Tibial nerve (tissue), 4 donors: ENCODE results near the gene VMAC. TPM values are rescaled to one million over a fixed set of nuclear protein-coding genes. Genes with fewer than 3 reads are reported as not detected.

Experiments used
- DNase-seq, 2 donors: peaks; one replicate each; pipeline ENCODE4 v3.0.0-alpha.2; 2019; ENCODE audit warnings: low spot score in 2 of 2
- H3K27ac ChIP-seq, 4 donors: fragments of 200-600 bp; sonication (generic) in 3 of 4; one replicate each; pipeline ENCODE4 v1.5.1; 2017 to 2019; ENCODE audit warnings: mild to moderate bottlenecking in 1 of 4
- H3K27me3 ChIP-seq, 2 donors: fragments of 200-600 bp; sonication (generic) in 1 of 2; one replicate each; pipeline versions ENCODE4 v1.5.1 to v1.6.0; 2017 to 2019
- H3K36me3 ChIP-seq, 3 donors: fragments of 200-600 bp; sonication (generic); one replicate each; pipeline ENCODE4 v1.5.1; 2018 to 2019
- H3K4me1 ChIP-seq, 4 donors: fragments of 200-600 bp; sonication (generic) in 3 of 4; one replicate each; pipeline ENCODE4 v1.5.1; 2017 to 2019
- H3K4me3 ChIP-seq, 4 donors: fragments of 200-600 bp; sonication (generic) in 3 of 4; one replicate each; pipeline ENCODE4 v1.5.1; 2017 to 2019; ENCODE audit warnings: mild to moderate bottlenecking in 1 of 4, moderate library complexity in 1 of 4
- H3K9me3 ChIP-seq, 4 donors: fragments of 200-600 bp; sonication (generic) in 3 of 4; one replicate each; pipeline ENCODE4 v1.5.1; 2017 to 2019
- EP300 ChIP-seq, 2 donors: sonication (generic); formaldehyde crosslinking; IDR thresholded peaks; one replicate each; pipeline ENCODE4 v1.6.1; 2017; ENCODE audit warnings: antibody characterized with exemption in 2 of 2, mild to moderate bottlenecking in 1 of 2
- POLR2A ChIP-seq, 2 donors: fragments of 450-650 bp; IDR thresholded peaks; one replicate each; pipeline ENCODE4 v1.6.1; 2017; ENCODE audit warnings: antibody characterized with exemption in 2 of 2, mild to moderate bottlenecking in 2 of 2, moderate library complexity in 2 of 2
- WGBS, 2 donors: methylation state at CpG; one replicate each; pipeline ENCODE4 v1.1.5; 2018; 5-methylcytosine and 5-hydroxymethylcytosine counted together
- total RNA-seq, 4 donors: library from RNA; depleted of rRNA; stranded (reverse); fragments of >200 nt; gene quantifications; one replicate each; pipeline ENCODE4 v1.1.0, GENCODE V29; 2016
- TF ChIP-seq, protein P1 (sequence below), 5 experiments: fragments of 200-600 bp in 3 of 5; fragments of 450-650 bp in 2 of 5; sonication (generic) in 3 of 5; IDR thresholded peaks; one replicate each; pipeline ENCODE4 v1.5.1; 2016 to 2019; ENCODE audit warnings: antibody characterized with exemption in 5 of 5, mild to moderate bottlenecking in 3 of 5, moderate library complexity in 2 of 5

The VMAC gene
- total RNA-seq, 4 donors from 2014 or later = 8.3 to 16.7 (median 13.9) TPM

DNA sequence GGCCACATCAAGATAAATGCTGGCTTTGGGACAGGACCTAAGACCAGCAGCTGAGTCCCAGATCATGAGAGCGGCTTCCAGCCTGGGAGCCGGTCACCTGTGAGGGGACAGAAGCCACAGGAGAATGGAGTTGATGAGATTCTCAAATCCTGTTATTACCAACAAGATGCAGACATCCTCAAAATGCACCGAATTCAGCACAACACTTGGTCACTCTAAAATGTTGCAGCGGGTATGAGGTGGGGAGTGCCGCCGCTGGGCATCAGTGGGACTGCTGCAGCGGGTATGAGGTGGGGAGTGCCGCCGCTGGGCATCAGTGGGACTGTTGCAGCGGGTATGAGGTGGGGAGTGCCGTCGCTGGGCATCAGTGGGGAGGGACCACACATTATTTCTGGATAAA lies 52.1 kb downstream of the VMAC start:
- DNase-seq = no peak
- Histone ChIP-seq H3K9me3 (no peaks in the 10 kb centered on the region), H3K4me3 (no peak overlapping the region), H3K4me1 (peaks cover 7 to 97% (median 70%) of the 10 kb centered on the region in 4 donors), H3K27me3 (no peaks in the 10 kb centered on the region), H3K36me3 (no peaks in the 10 kb centered on the region), H3K27ac (peak overlapping the region in 1 of 4 donors; percentile 86)
- WGBS, 2 donors = 87 to 88% methylated on average over 12 of the region's 12 CpGs
- TF ChIP-seq, protein P1, sequence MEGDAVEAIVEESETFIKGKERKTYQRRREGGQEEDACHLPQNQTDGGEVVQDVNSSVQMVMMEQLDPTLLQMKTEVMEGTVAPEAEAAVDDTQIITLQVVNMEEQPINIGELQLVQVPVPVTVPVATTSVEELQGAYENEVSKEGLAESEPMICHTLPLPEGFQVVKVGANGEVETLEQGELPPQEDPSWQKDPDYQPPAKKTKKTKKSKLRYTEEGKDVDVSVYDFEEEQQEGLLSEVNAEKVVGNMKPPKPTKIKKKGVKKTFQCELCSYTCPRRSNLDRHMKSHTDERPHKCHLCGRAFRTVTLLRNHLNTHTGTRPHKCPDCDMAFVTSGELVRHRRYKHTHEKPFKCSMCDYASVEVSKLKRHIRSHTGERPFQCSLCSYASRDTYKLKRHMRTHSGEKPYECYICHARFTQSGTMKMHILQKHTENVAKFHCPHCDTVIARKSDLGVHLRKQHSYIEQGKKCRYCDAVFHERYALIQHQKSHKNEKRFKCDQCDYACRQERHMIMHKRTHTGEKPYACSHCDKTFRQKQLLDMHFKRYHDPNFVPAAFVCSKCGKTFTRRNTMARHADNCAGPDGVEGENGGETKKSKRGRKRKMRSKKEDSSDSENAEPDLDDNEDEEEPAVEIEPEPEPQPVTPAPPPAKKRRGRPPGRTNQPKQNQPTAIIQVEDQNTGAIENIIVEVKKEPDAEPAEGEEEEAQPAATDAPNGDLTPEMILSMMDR (IDR thresholded peaks at IDR 0.05) = no peak
- no peak for TF ChIP-seq POLR2A (IDR thresholded peaks at IDR 0.05)
- no peak for TF ChIP-seq EP300 (IDR thresholded peaks at IDR 0.05)

DNA sequence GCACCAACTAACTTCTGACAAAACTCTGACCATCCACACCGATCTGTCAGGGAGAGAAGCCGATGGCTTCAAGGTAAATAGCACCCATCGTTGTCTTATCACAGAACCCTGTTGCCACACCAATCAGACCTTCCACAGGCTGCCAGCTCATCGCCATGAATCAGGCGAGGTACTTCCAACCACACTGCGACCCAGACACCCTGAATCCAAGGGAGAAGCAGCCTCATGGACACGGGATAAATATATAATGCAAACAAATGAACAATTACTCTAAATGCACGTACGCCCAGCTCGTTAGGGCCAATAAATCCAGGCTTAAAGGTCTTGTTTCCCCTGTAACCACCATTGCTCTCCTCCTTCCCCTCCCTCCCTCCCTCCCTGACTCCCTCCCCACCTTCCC lies 52.5 kb downstream of the VMAC start:
- Histone ChIP-seq H3K9me3 (no peaks in the 10 kb centered on the region), H3K27ac (peak overlapping the region in 3 of 4 donors; percentile 35 to 86 (median 63)), H3K36me3 (no peaks in the 10 kb centered on the region), H3K4me1 (peaks cover 7 to 97% (median 70%) of the 10 kb centered on the region in 4 donors), H3K27me3 (no peaks in the 10 kb centered on the region), H3K4me3 (no peak overlapping the region)
- no peak for DNase-seq
- no peak for TF ChIP-seq POLR2A (IDR thresholded peaks at IDR 0.05)
- TF ChIP-seq, protein P1 (IDR thresholded peaks at IDR 0.05) = no peak
- no peak for TF ChIP-seq EP300 (IDR thresholded peaks at IDR 0.05)
- WGBS, 2 donors = 83 to 89% methylated on average over 9 to 10 of the region's 10 CpGs

DNA sequence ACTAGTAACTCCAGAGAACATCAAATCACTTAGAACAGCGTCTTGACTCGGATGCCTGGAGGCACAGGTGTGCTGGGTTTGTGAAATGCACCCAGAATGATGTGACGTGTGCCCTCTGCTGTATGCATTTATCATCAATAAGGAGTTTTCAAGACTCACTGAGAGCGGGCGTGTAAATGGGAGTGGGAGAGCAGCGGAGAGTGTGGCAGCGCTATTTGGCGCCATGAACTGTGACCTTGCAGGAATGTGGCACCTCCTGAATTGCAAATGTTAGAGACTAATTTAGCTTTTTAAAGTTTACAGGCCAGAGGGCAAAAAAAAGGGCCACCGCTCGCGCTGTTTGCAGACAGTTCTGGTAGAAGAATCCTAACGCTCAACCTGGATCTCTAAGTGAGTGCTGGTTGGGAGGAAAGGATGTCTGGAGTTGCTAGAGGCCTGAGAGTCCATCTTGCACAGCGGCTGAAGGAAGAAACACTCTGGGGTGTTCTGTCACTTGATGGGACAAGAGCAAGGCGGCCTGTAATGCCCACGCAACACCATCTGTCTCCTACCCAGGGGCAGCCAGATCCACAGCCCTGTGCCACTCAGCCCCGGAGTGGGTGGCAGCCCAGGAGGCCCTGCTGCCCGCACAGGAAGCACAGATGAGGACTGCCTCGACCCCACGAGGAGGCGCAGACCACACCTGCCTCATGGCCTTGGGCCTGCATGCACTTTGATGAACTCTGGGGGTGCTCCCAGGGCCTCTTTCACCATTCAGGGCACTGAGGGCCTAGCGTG lies 53.6 kb downstream of the VMAC start:
- Histone ChIP-seq H3K4me1 (peaks cover 7 to 97% (median 67%) of the 10 kb centered on the region in 4 donors), H3K36me3 (no peaks in the 10 kb centered on the region), H3K9me3 (no peaks in the 10 kb centered on the region), H3K27ac (peak overlapping the region; percentile 14 to 86 (median 59)), H3K4me3 (no peak overlapping the region), H3K27me3 (no peaks in the 10 kb centered on the region)
- WGBS, 2 donors = 75 to 76% methylated on average over 19 to 20 of the region's 21 CpGs
- TF ChIP-seq EP300 (IDR thresholded peaks at IDR 0.05) = no peak
- TF ChIP-seq, protein P1 (IDR thresholded peaks at IDR 0.05) = no peak
- TF ChIP-seq POLR2A (IDR thresholded peaks at IDR 0.05) = no peak
- no peak for DNase-seq

DNA sequence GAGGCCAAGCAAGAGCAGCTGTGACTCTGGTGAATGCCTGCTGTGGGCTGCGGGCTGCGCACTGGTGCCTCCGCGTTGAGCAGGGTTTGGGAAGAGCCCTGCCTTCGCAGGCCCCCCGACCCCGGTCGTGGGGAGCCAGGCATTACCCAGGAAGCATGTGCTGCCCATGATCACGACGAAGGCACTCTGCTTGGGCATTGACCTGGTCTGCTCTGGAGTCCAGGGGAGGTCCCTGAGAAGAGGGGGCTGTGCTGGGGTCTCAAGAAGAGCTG lies 54.1 kb downstream of the VMAC start:
- TF ChIP-seq POLR2A (IDR thresholded peaks at IDR 0.05) (no peak), EP300 (IDR thresholded peaks at IDR 0.05) (no peak)
- TF ChIP-seq, protein P1 (IDR thresholded peaks at IDR 0.05) = no peak
- H3K4me3 ChIP-seq = no peak overlapping the region
- WGBS, 2 donors = 84 to 87% methylated on average over 9 to 10 of the region's 10 CpGs
- H3K36me3 ChIP-seq = no peaks in the 10 kb centered on the region
- no peak for DNase-seq
- peak overlapping the region; percentile 14 to 86 (median 59) for H3K27ac ChIP-seq
- no peaks in the 10 kb centered on the region for H3K9me3 ChIP-seq
- H3K27me3 ChIP-seq = no peaks in the 10 kb centered on the region
- peaks cover 7 to 97% (median 62%) of the 10 kb centered on the region in 4 donors for H3K4me1 ChIP-seq

DNA sequence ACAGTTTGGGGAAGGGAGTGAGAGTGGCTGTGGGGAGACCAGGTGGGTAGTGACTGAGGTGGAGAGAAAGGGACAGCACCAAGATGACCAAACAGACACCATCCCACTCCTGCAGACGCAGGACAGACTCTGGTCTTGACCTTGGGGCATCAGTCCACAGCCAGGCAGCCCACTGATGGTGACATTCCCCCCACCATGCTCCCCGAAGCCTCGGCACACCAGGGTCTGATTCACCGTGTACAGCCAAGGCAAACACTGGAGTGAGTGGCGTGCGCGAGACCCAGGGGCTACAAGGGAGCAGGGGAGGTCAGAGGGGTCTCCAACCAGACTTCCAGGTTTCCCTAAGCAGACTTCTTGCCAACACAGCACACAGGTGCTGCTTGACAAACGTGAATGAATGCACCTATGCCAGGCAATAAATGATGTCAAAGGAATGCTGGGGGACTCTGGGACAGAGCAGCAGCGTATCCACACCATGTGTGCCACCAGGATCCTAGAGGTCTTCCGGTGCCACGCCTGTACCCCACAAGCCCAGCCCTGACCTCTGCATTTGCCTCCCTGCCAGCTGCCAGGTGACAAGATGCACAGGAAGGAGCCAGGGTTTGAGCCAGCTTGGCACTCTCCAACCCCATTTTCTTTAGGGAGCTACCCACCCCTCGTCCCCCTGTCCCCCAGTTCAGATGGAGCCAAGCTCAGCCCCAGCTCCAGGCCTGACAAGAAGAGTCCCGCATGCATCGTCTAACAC lies 54.8 kb downstream of the VMAC start:
- H3K9me3 ChIP-seq = no peaks in the 10 kb centered on the region
- no peak for TF ChIP-seq POLR2A (IDR thresholded peaks at IDR 0.05)
- TF ChIP-seq, protein P1 (IDR thresholded peaks at IDR 0.05) = no peak
- no peak for TF ChIP-seq EP300 (IDR thresholded peaks at IDR 0.05)
- peaks cover 7 to 97% (median 55%) of the 10 kb centered on the region in 4 donors for H3K4me1 ChIP-seq
- no peaks in the 10 kb centered on the region for H3K36me3 ChIP-seq
- peak overlapping the region in 3 of 4 donors; percentile 71 to 86 (median 83) for H3K27ac ChIP-seq
- DNase-seq = no peak
- no peaks in the 10 kb centered on the region for H3K27me3 ChIP-seq
- 59 to 72% methylated on average over 14 of the region's 14 CpGs for WGBS, 2 donors
- no peak overlapping the region for H3K4me3 ChIP-seq
